ENCODE results near the gene DMAP1.

DNA sequence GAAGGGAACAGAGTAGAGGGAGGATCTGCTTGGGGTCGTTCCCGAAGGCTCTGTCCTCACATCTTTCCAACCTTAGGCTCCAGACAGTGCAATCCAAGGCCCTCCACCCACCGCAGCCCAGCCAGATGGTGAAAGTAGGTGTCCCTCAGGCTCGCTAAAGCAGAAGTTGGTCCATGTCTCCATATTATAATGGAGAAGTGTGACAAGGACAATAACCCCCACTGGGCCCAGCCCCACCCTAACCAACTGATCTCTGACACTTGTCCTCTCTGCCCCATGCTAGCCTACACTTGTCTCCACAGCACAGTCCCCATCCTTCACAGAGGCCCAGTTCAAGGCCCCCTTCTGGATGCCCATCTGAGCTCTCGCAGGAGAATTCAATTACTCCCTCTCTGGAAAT, 48.7 kb downstream of the DMAP1 start:
- TF ChIP-seq CTCF (conservative IDR thresholded peaks at IDR 0.05; ENCODE audit: low read depth, low read length) (no peak), EZH2 (IDR thresholded peaks at IDR 0.05; ENCODE audit: borderline replicate concordance, low read depth, low read length, poor library complexity, severe bottlenecking) (no peak)

Measured in A673 (cell line).